K562 (cell line): ENCODE results near the gene MUC3A.

ENCODE experiments used
- EZH2 ChIP-seq: IDR thresholded peaks from 2 replicates; pipeline ENCODE4 v1.6.1; 2012; ENCODE audit warnings: low read depth, mild to moderate bottlenecking, inconsistent platforms, low read length, borderline replicate concordance
- JUN ChIP-seq, 2 experiments: sonication (generic) in 1 of 2; formaldehyde crosslinking in 1 of 2; IDR thresholded peaks; 2 replicates each; pipeline versions ENCODE4 v1.6.1 to v1.8.0; 2012 to 2022; ENCODE audit warnings: borderline replicate concordance in 2 of 2, mild to moderate bottlenecking in 2 of 2, improper control_type of control experiment in 1 of 2, low read depth in 1 of 2, low read length in 1 of 2, missing genetic modification reagents in 1 of 2

- TF ChIP-seq JUN (IDR thresholded peaks at IDR 0.05; ENCODE audit: borderline replicate concordance, low read depth, low read length) = no peak
- no peak for TF ChIP-seq JUN (CRISPR knock-in tag; IDR thresholded peaks at IDR 0.05; ENCODE audit: borderline replicate concordance)
- TF ChIP-seq EZH2 = no peak
Observed at GRCh38 chr7:101012931-101013330, 63.6 kb downstream of the MUC3A start.
